GM23338 (cell line): ENCODE measurements around the gene IKBKG. TPM values are rescaled to one million over a fixed set of nuclear protein-coding genes. Genes with fewer than 3 reads are reported as not detected.

Experiments used
- ATAC-seq: fragments of 200-7000 bp; cut with Tn5 transposase; 3 replicates; pipeline ENCODE4 v1.9.1; 2020
- DNase-seq: peaks from one replicate; pipeline ENCODE4 v3.0.0-alpha.2; 2015; ENCODE audit warnings: low spot score
- H2AFZ ChIP-seq: fragments of 200-600 bp; sonication (generic); 2 replicates; pipeline ENCODE4 v1.8.0; 2016; ENCODE audit warnings: antibody characterized with exemption, mild to moderate bottlenecking, moderate library complexity
- H3F3A ChIP-seq: fragments of 200-600 bp; sonication (generic); replicated peaks from 2 replicates; pipeline ENCODE4 v1.8.0; 2017; ENCODE audit warnings: antibody characterized with exemption, mixed run types, low read depth
- H3K27ac ChIP-seq: fragments of 200-600 bp; sonication (generic); 2 replicates; pipeline ENCODE4 v1.6.1; 2016; ENCODE audit warnings: low read depth
- H3K27me3 ChIP-seq: fragments of 200-600 bp; sonication (generic); 2 replicates; pipeline ENCODE4 v1.8.0; 2016; ENCODE audit warnings: mild to moderate bottlenecking, mixed run types, moderate library complexity; ENCODE audit not compliant: insufficient read depth
- H3K36me3 ChIP-seq: fragments of 200-600 bp; sonication (generic); 2 replicates; pipeline ENCODE4 v1.8.0; 2016; ENCODE audit warnings: mild to moderate bottlenecking; ENCODE audit not compliant: insufficient read depth
- H3K4me1 ChIP-seq: fragments of 200-600 bp; sonication (generic); 2 replicates; pipeline ENCODE4 v1.8.0; 2016; ENCODE audit warnings: mild to moderate bottlenecking, moderate library complexity; ENCODE audit not compliant: insufficient read depth
- H3K4me2 ChIP-seq: fragments of 200-600 bp; sonication (generic); 2 replicates; pipeline ENCODE4 v1.7.1; 2017; ENCODE audit warnings: mixed run types
- H3K4me3 ChIP-seq: fragments of 200-600 bp; sonication (generic); 2 replicates; pipeline ENCODE4 v1.6.1; 2016; ENCODE audit warnings: mixed run types
- H3K79me2 ChIP-seq: fragments of 200-600 bp; sonication (generic); replicated peaks from 2 replicates; pipeline ENCODE4 v1.8.0; 2017; ENCODE audit warnings: mild to moderate bottlenecking; ENCODE audit not compliant: insufficient read depth
- H3K9me2 ChIP-seq: fragments of 200-600 bp; sonication (generic); 2 replicates; pipeline ENCODE4 v1.8.0; 2017; ENCODE audit not compliant: insufficient read depth
- H4K20me1 ChIP-seq: fragments of 200-600 bp; sonication (generic); replicated peaks from 2 replicates; pipeline ENCODE4 v1.8.0; 2017; ENCODE audit warnings: mild to moderate bottlenecking; ENCODE audit not compliant: insufficient read depth
- H3K27ac Mint-ChIP-seq: 2 replicates; pipeline ENCODE4 v1.8.0; 2020; ENCODE audit warnings: inconsistent platforms, mild to moderate bottlenecking, moderate library complexity, mixed read lengths
- H3K27me3 Mint-ChIP-seq: 3 replicates; pipeline ENCODE4 v1.8.0; 2022; ENCODE audit warnings: low read depth, mild to moderate bottlenecking, moderate library complexity, mixed read lengths, inconsistent platforms; ENCODE audit not compliant: insufficient read depth, poor library complexity
- H3K36me3 Mint-ChIP-seq: 3 replicates; pipeline ENCODE4 v1.8.0; 2021; ENCODE audit warnings: low read depth, mild to moderate bottlenecking, inconsistent platforms, moderate library complexity, mixed read lengths
- H3K4me1 Mint-ChIP-seq: 3 replicates; pipeline ENCODE4 v1.8.0; 2020; ENCODE audit warnings: mild to moderate bottlenecking, inconsistent platforms, mixed read lengths
- H3K4me3 Mint-ChIP-seq: 3 replicates; pipeline ENCODE4 v1.8.0; 2021; ENCODE audit warnings: moderate library complexity, mild to moderate bottlenecking, inconsistent platforms, mixed read lengths
- H3K9me3 Mint-ChIP-seq: 3 replicates; pipeline ENCODE4 v1.8.0; 2020; ENCODE audit warnings: moderate library complexity, mild to moderate bottlenecking, inconsistent platforms, mixed read lengths
- CREB1 ChIP-seq: fragments of 250-450 bp; sonication (Bioruptor Pico); IDR thresholded peaks from 2 replicates; pipeline ENCODE4 v1.5.0; 2020; ENCODE audit warnings: low read depth, mild to moderate bottlenecking, moderate library complexity
- EZH2 ChIP-seq: fragments of 200-600 bp; sonication (generic); IDR thresholded peaks from one replicate; pipeline ENCODE4 v1.8.0; 2017; ENCODE audit warnings: antibody characterized with exemption, mild to moderate bottlenecking, low read depth; ENCODE audit not compliant: unreplicated experiment
- NANOG ChIP-seq: IDR thresholded peaks from 2 replicates; pipeline ENCODE4 v1.6.1; 2016; ENCODE audit warnings: antibody characterized with exemption, borderline replicate concordance
- POLR2AphosphoS5 ChIP-seq: IDR thresholded peaks from 2 replicates; pipeline ENCODE4 v1.6.1; 2016; ENCODE audit warnings: antibody characterized with exemption, low read depth
- ZNF114 ChIP-seq: fragments of 250-450 bp; sonication (Bioruptor Pico); IDR thresholded peaks from 2 replicates; pipeline ENCODE4 v1.5.0; 2020; ENCODE audit warnings: mild to moderate bottlenecking, moderate library complexity
- ZNF331 ChIP-seq: fragments of 250-450 bp; sonication (Bioruptor Pico); IDR thresholded peaks from 2 replicates; pipeline ENCODE4 v1.5.0; 2020; ENCODE audit warnings: low read depth, mild to moderate bottlenecking, moderate library complexity
- ZNF462 ChIP-seq: fragments of 250-450 bp; sonication (Bioruptor Pico); IDR thresholded peaks from 2 replicates; pipeline ENCODE4 v1.5.0; 2020; ENCODE audit warnings: mild to moderate bottlenecking, moderate library complexity
- polyA plus RNA-seq: library from polyadenylated mRNA; unstranded; fragments of >200 nt; fragmentation: Nextera tagmentation; extraction: Ambion mirVana; gene quantifications from 2 replicates; pipeline ENCODE4 v1.2.1, GENCODE V29; 2016
- total RNA-seq: library from RNA; depleted of rRNA; stranded (reverse); fragments of >200 nt; shearing (Covaris generic); gene quantifications from 2 replicates; pipeline ENCODE4 v1.2.3, GENCODE V29; 2014

IKBKG gene
- total and polyA plus RNA-seq, 2 experiments from 2014 or later, result 11.5 to 14.9 TPM

GRCh38 chrX:154594491-154594890 lies 47.1 kb downstream of the IKBKG start (continued):
- TF ChIP-seq ZNF462 (CRISPR knock-in tag) (no peak), CREB1 (CRISPR knock-in tag) (no peak), POLR2AphosphoS5 (no peak)

- no peaks in the 10 kb centered on the region for H3K36me3 ChIP-seq
- DNase-seq (no peak), ATAC-seq (no peak)
- H4K20me1 ChIP-seq, result no peaks in the 10 kb centered on the region
- Mint-ChIP-seq H3K4me1 (peaks cover 23% of the 10 kb centered on the region), H3K9me3 (peaks cover 31% of the 10 kb centered on the region; the same call in 2 of the 3 replicates), H3K36me3 (peaks cover 23% of the 10 kb centered on the region), H3K27ac (0 out of 2 replicates have a peak overlapping the region, but pooled peaks have one; percentile 48), H3K4me3 (peak overlapping the region; percentile 19; the same call in 1 of the 3 replicates), H3K27me3 (peaks cover 4% of the 10 kb centered on the region)
- H3K27me3 ChIP-seq, result no peaks in the 10 kb centered on the region
- H3K4me2 ChIP-seq, result peak overlapping the region; percentile 55
- TF ChIP-seq CREB1 (CRISPR knock-in tag) (no peak), ZNF331 (no peak), NANOG (no peak), EZH2 (no peak), ZNF114 (no peak)
- H3K27ac ChIP-seq, result peak overlapping the region; percentile 89
- H3K9me2 ChIP-seq, result no peaks in the 10 kb centered on the region
- peaks cover 11% of the 10 kb centered on the region for H3K4me1 ChIP-seq
- no peaks in the 10 kb centered on the region for H3K79me2 ChIP-seq
- no peak overlapping the region for H2AFZ ChIP-seq
- peak overlapping the region; percentile 7; the same call in 1 of the 2 replicates for H3K4me3 ChIP-seq
- H3F3A ChIP-seq, result no peaks in the 10 kb centered on the region
Measured at GRCh38 chrX:154595559-154596249, 48.3 kb downstream of the IKBKG start.
